ENCODE data around the gene BEX1.

The BEX1 gene

DNA sequence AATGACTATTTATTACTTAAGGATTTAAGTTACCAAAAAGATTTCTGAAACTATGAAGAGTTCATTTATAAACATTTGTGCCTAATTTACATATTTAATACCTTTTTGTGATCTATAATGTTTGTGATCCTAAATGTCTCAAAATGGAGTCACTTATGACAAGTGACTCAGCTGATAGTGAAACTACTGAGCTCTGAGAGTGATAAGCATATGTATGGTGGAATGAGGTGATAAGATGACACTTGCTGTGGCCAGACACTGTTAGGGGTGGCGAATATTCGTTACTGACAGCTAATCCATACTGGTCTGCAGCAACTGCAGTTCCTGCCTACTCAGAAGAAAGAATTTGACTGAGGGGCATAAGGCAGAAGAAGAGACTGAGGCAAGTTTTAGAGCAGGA, 34.5 kb upstream of the BEX1 start:
- no peak for TF ChIP-seq FOXP2 (optimal IDR thresholded peaks at IDR 0.05; ENCODE audit: borderline replicate concordance, extremely low read depth, extremely low read length, insufficient read depth)

DNA sequence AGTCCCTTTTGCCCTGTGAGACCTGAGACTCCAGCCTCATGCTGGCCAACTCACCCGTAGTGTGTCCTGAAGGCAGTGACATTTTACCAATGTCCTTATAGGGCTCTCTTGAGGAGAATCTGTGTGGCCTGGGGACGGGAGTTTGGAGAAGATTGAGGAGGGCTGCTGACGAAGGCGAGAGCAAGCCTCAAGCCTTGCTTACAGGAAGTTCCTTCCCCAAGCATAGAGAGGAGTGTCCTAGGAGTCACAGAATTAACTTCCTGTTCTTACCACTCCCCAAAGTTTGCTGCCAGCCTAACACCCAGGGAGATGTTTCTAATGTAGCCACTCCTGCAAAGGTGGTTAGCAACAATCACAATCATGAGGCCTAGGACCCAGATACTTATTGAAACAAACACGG, 29.0 kb upstream of the BEX1 start, which contains the start of gene NXF3:
Gene NXF3, minus strand, starts transcription at position 202 of the 400 bp plus-strand sequence. Its CDS starts 120 bp downstream, at position 82.
- no peak for TF ChIP-seq TAF1 (IDR thresholded peaks at IDR 0.05; ENCODE audit: borderline replicate concordance, insufficient read depth, low read length)
- no peak for TF ChIP-seq POLR2AphosphoS5 (IDR thresholded peaks at IDR 0.05; ENCODE audit: low read depth, low read length)
- TF ChIP-seq SIN3A (IDR thresholded peaks at IDR 0.05; ENCODE audit: borderline replicate concordance, insufficient read depth, low read length), result no peak
- TF ChIP-seq, protein P1, sequence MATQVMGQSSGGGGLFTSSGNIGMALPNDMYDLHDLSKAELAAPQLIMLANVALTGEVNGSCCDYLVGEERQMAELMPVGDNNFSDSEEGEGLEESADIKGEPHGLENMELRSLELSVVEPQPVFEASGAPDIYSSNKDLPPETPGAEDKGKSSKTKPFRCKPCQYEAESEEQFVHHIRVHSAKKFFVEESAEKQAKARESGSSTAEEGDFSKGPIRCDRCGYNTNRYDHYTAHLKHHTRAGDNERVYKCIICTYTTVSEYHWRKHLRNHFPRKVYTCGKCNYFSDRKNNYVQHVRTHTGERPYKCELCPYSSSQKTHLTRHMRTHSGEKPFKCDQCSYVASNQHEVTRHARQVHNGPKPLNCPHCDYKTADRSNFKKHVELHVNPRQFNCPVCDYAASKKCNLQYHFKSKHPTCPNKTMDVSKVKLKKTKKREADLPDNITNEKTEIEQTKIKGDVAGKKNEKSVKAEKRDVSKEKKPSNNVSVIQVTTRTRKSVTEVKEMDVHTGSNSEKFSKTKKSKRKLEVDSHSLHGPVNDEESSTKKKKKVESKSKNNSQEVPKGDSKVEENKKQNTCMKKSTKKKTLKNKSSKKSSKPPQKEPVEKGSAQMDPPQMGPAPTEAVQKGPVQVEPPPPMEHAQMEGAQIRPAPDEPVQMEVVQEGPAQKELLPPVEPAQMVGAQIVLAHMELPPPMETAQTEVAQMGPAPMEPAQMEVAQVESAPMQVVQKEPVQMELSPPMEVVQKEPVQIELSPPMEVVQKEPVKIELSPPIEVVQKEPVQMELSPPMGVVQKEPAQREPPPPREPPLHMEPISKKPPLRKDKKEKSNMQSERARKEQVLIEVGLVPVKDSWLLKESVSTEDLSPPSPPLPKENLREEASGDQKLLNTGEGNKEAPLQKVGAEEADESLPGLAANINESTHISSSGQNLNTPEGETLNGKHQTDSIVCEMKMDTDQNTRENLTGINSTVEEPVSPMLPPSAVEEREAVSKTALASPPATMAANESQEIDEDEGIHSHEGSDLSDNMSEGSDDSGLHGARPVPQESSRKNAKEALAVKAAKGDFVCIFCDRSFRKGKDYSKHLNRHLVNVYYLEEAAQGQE (IDR thresholded peaks at IDR 0.05; ENCODE audit: insufficient read depth in 1 of 2, low read depth in 2 of 2, low read length in 2 of 2), result no peak
- no peak for TF ChIP-seq FOXP2 (optimal IDR thresholded peaks at IDR 0.05; ENCODE audit: borderline replicate concordance, extremely low read depth, extremely low read length, insufficient read depth)

DNA sequence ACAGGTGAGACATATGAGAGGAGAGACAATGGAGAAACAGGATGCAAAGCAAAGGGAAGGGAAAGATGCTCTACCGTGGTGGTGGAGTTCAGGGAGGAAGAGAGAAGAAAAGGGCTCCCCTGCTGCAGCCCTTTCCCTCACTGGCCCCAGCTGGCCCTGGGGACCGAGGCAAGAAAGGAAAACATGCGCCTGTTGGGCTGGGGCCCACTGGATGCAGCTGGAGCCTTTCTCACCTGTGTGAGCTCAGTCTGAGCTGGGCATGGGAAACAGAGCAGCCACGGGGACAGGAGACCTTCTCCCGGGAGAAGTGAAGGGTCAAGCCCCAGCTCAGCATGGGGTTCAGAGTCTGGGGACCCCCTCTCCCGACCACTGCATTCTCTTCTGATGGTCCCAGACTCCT, 17.1 kb upstream of the BEX1 start:
- TF ChIP-seq, protein P1 (IDR thresholded peaks at IDR 0.05; ENCODE audit: insufficient read depth in 1 of 2, low read depth in 2 of 2, low read length in 2 of 2), result no peak
- TF ChIP-seq TAF1 (IDR thresholded peaks at IDR 0.05; ENCODE audit: borderline replicate concordance, insufficient read depth, low read length) (no peak), POLR2AphosphoS5 (IDR thresholded peaks at IDR 0.05; ENCODE audit: low read depth, low read length) (no peak), FOXP2 (optimal IDR thresholded peaks at IDR 0.05; ENCODE audit: borderline replicate concordance, extremely low read depth, extremely low read length, insufficient read depth) (no peak), SIN3A (IDR thresholded peaks at IDR 0.05; ENCODE audit: borderline replicate concordance, insufficient read depth, low read length) (no peak)

DNA sequence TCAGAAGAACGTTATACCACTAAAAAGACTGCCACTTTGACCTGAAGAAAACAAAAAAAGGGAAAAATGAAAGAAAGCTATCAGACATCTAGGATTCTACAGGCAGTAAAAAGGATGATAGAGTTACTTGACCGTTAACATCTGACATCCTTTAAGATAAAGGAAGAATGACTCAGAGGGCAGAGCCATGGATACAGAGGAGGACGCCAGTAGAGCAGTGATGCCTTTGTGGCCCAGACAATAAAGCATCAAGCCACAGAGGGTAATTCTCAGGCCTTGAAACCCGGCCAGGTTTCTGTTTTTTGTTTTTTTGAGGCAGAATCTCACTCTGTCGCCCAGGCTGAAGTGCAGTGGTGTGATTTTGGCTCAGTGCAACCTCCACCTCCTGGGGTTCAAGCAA, 9.5 kb upstream of the BEX1 start:
- TF ChIP-seq POLR2AphosphoS5 (IDR thresholded peaks at IDR 0.05; ENCODE audit: low read depth, low read length), result no peak
- TF ChIP-seq, protein P1 (IDR thresholded peaks at IDR 0.05; ENCODE audit: insufficient read depth in 1 of 2, low read depth in 2 of 2, low read length in 2 of 2), result no peak
- TF ChIP-seq SIN3A (IDR thresholded peaks at IDR 0.05; ENCODE audit: borderline replicate concordance, insufficient read depth, low read length), result no peak
- no peak for TF ChIP-seq TAF1 (IDR thresholded peaks at IDR 0.05; ENCODE audit: borderline replicate concordance, insufficient read depth, low read length)
- TF ChIP-seq FOXP2 (optimal IDR thresholded peaks at IDR 0.05; ENCODE audit: borderline replicate concordance, extremely low read depth, extremely low read length, insufficient read depth), result no peak

DNA sequence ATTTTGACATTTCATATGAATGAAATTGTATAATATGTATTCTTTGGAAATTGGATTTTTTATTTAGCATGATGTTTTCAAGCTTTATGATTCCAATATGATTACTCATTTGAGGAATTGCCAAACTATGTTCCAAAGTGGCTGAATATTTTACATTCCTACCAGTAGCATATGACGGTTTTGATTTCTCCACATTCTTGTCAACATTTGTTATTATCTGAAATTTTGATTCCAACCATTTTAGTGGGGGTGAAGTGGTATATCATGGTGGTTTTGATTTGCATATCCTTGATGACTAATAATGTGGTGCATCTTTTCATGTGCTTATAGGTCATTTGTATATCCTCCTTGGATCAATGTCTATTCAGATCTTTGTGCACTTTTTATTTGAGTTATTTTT, 2.6 kb upstream of the BEX1 start:
- no peak for TF ChIP-seq POLR2AphosphoS5 (IDR thresholded peaks at IDR 0.05; ENCODE audit: low read depth, low read length)
- TF ChIP-seq, protein P1 (IDR thresholded peaks at IDR 0.05; ENCODE audit: insufficient read depth in 1 of 2, low read depth in 2 of 2, low read length in 2 of 2), result no peak

Measured in PFSK-1 (cell line).